SK-N-MC (cell line): ENCODE measurements around the gene LEAP2.

ENCODE experiments used
- DNase-seq: peaks from one replicate; pipeline ENCODE4 v3.0.0-alpha.2; 2011; ENCODE audit warnings: low read depth, low spot score
- H3K27ac ChIP-seq: fragments of 200-600 bp; sonication (generic); 2 replicates; pipeline ENCODE4 v1.5.1; 2016; ENCODE audit warnings: mixed run types
- H3K36me3 ChIP-seq: fragments of 200-600 bp; sonication (generic); 2 replicates; pipeline ENCODE4 v1.6.1; 2017; ENCODE audit warnings: antibody characterized with exemption, low read length, mixed read lengths; ENCODE audit not compliant: insufficient read depth
- H3K4me3 ChIP-seq: fragments of 200-600 bp; sonication (generic); 2 replicates; pipeline ENCODE4 v1.5.1; 2016
- H3K9ac ChIP-seq: fragments of 200-600 bp; sonication (generic); 2 replicates; pipeline ENCODE4 v1.8.0; 2017; ENCODE audit warnings: mixed run types, mixed read lengths; ENCODE audit not compliant: insufficient read length
- H3K9me3 ChIP-seq: fragments of 200-600 bp; sonication (generic); 2 replicates; pipeline ENCODE4 v1.6.1; 2017; ENCODE audit warnings: low read depth, mild to moderate bottlenecking, antibody characterized with exemption, low read length, moderate library complexity, mixed read lengths
- EZH2 ChIP-seq: fragments of 200-600 bp; sonication (generic); IDR thresholded peaks from one replicate; pipeline ENCODE4 v1.6.1; 2017; ENCODE audit warnings: antibody characterized with exemption
- FOXP2 ChIP-seq: optimal IDR thresholded peaks from 2 replicates; pipeline ENCODE3; 2011; ENCODE audit warnings: mild to moderate bottlenecking, moderate library complexity; ENCODE audit not compliant: insufficient read depth; ENCODE audit errors: extremely low read length, control extremely low read depth
- POLR2AphosphoS5 ChIP-seq: IDR thresholded peaks from 2 replicates; pipeline ENCODE4 v1.6.1; 2012; ENCODE audit warnings: mild to moderate bottlenecking, low read depth, low read length, borderline replicate concordance

The LEAP2 gene

DNA sequence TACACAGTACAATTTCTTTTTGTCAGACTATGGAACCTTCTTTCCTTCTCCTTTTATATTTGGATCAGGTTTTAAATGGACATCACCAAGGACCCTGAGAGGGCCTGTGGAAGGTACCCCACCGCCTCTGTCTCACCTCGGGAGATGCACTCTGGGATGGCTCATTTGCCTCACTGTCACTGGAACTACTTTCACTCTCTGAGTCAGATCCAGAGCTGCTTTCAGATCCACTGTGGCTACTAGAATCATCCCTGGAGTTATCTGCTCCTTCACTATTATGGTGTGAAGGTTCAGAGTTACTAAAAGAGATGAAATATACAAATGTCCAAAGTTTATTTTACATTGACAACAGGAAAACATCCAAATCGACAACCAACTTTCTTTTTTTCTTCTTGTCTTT is 24.6 kb downstream of the LEAP2 start:
- no peak overlapping the region for H3K9ac ChIP-seq
- H3K9me3 ChIP-seq: no peaks in the 10 kb centered on the region
- peaks cover 67% of the 10 kb centered on the region for H3K36me3 ChIP-seq
- no peak for TF ChIP-seq EZH2
- H3K4me3 ChIP-seq: no peak overlapping the region
- no peak for DNase-seq
- H3K27ac ChIP-seq: no peak overlapping the region

DNA sequence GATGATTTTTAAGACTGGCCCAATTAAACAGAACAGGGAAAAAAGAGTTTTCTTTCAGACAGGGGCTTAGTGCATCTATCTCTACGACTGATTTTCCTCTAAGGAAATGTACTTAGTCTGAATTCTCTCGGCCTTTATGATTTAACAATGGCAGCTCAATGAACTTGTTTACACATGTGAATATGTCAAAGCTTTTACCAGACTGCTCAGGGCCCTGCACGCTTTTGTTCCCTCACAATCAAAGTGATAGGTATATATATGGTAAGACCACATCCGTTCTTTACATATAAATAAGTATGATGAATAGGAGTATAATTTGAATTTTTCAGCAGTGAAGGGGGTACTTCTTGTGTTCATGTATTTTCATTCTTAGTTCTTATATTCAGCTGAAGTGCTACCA is 27.6 kb downstream of the LEAP2 start:
- Histone ChIP-seq H3K27ac (no peak overlapping the region), H3K9me3 (no peaks in the 10 kb centered on the region), H3K36me3 (peaks cover 47% of the 10 kb centered on the region), H3K4me3 (no peak overlapping the region), H3K9ac (no peak overlapping the region)
- TF ChIP-seq EZH2 (no peak), FOXP2 (no peak), POLR2AphosphoS5 (no peak)
- no peak for DNase-seq

DNA sequence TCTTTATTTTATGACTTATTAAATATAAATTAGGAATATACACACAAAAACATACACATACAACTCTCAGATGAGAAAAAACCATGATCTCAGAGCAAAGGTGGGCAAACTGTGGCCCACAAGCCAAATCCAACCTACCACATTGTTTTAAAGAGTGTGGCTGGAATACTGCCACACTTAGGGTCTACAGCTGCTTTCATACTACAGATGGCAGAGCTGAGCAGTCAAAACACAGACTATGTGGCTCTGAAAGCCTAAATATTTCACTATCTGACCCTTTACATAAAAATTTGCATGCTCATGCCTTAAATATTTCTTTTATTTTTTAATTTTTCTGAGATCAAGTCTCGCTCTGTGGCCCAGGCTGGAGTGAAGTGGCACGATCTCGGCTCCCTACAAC is 28.3 kb downstream of the LEAP2 start:
- H3K27ac ChIP-seq: no peak overlapping the region
- no peaks in the 10 kb centered on the region for H3K9me3 ChIP-seq
- H3K4me3 ChIP-seq: no peak overlapping the region
- H3K36me3 ChIP-seq: peaks cover 40% of the 10 kb centered on the region
- DNase-seq: no peak
- TF ChIP-seq EZH2 (no peak), POLR2AphosphoS5 (no peak), FOXP2 (no peak)
- no peak overlapping the region for H3K9ac ChIP-seq

DNA sequence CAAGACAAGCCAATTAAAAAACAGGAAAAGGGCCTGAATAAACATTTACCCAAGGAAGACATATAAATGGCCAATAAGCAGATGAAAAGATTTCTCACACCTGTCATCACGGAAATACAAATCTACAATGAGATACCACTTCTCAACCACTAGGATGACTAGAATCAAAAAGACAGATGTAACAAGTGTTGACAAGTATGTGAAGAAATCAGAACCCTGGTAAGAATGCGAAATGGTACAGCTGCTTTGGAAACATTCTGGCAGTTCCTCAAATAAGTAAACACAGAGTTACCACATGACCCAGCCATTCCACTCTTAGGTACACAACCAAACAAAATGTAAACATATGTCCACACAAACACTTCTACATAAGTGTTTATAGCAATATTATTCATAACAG is 32.5 kb downstream of the LEAP2 start:
- H3K36me3 ChIP-seq: peaks cover 33% of the 10 kb centered on the region
- H3K27ac ChIP-seq: no peak overlapping the region
- no peak for DNase-seq
- no peak for TF ChIP-seq FOXP2
- TF ChIP-seq EZH2: no peak
- no peak for TF ChIP-seq POLR2AphosphoS5
- H3K9ac ChIP-seq: no peak overlapping the region
- H3K4me3 ChIP-seq: no peak overlapping the region
- no peaks in the 10 kb centered on the region for H3K9me3 ChIP-seq

DNA sequence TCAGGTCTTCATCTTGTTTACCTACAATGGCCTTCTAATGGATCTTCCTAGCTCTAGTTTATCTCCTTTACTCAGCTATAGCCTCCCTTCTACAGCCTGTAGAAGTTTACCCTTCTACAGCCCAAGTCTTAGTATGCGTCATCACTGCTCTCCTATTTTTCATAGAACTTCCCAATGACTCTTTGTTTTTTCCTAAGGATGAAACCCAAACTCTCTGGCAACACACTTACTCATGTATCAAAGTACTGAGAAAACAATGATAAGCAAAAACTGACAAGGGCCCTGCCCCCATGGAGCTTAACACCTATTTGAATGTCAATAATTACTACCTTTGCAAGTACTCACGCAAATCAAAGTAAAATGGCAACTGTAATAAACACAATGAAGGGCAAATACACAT is 33.7 kb downstream of the LEAP2 start:
- DNase-seq: no peak
- H3K9ac ChIP-seq: no peak overlapping the region
- H3K27ac ChIP-seq: no peak overlapping the region
- no peak overlapping the region for H3K4me3 ChIP-seq
- peaks cover 32% of the 10 kb centered on the region for H3K36me3 ChIP-seq
- TF ChIP-seq POLR2AphosphoS5 (no peak), FOXP2 (no peak), EZH2 (no peak)
- H3K9me3 ChIP-seq: no peaks in the 10 kb centered on the region

DNA sequence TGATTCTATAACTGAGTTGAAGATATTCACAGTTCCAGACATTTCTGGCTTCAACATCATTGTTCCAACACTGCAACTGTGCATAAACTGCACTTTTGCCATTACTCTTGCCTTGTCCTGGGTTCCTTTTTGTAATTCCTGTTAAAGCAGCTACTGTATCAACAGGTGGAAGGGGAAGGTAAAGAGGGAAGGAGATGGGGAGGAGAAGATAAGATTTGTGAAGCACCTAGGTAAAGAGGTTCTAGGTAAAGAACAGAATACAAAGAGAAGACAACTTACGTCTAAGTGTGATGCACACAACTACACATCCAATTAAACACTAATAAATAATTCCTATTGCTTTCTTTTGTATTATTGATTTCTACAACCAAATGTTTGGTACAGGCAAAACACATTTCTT is 36.2 kb downstream of the LEAP2 start:
- Histone ChIP-seq H3K4me3 (no peak overlapping the region), H3K9me3 (no peaks in the 10 kb centered on the region), H3K36me3 (peaks cover 42% of the 10 kb centered on the region), H3K27ac (no peak overlapping the region), H3K9ac (no peak overlapping the region)
- DNase-seq: no peak
- no peak for TF ChIP-seq FOXP2
- TF ChIP-seq POLR2AphosphoS5: no peak
- TF ChIP-seq EZH2: no peak

DNA sequence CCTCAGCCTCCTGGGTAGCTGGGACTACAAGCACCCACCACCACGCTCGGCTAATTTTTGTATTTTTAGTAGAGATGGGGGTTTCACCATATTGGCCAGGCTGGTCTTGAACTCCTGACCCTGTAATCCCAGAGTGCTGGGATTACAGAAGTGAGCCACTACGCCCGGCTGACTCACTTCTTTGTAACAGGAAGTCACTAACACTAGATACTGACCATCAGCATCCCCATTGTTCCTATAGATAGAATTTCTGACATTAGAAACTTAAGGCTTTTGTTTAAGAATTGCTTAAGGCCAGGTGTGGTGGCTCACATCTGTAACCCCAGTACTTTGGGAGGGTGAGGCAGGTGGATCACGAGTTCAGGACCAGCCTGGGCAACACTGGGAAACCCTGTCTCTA is 42.2 kb downstream of the LEAP2 start:
- DNase-seq: no peak
- no peaks in the 10 kb centered on the region for H3K9me3 ChIP-seq

DNA sequence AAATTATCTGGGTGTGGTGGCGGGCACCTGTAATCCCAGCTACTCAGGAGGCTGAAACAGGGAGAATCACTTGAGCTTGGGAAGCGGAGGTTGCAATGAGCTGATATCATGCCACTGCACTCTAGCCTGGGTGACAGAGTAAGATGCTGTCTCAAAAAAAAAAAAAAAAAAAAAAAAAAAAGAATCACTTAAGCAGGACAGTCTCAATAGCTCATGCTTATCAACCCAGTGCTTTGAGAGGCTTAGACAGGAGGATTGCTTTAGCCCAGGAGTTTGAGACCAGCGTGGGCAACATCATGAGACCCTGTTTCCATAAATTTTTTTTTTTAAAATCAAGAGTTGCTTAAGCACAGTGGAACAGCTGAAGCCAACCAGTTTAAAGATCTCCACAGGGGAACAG is 42.6 kb downstream of the LEAP2 start:
- Histone ChIP-seq H3K9ac (no peak overlapping the region), H3K9me3 (no peaks in the 10 kb centered on the region), H3K27ac (no peak overlapping the region), H3K36me3 (peaks cover 36% of the 10 kb centered on the region), H3K4me3 (no peak overlapping the region)
- TF ChIP-seq FOXP2: no peak
- TF ChIP-seq POLR2AphosphoS5: no peak
- no peak for TF ChIP-seq EZH2
- no peak for DNase-seq

More for the DNA sequence above, 42.2 kb downstream of the LEAP2 start:
- no peak for TF ChIP-seq EZH2
- no peak for TF ChIP-seq FOXP2
- TF ChIP-seq POLR2AphosphoS5: no peak
- Histone ChIP-seq H3K9ac (no peak overlapping the region), H3K27ac (no peak overlapping the region), H3K36me3 (peaks cover 38% of the 10 kb centered on the region), H3K4me3 (no peak overlapping the region)
